HCT116 (cell line): ENCODE measurements around the gene LTBP4. TPM values are rescaled to one million over a fixed set of nuclear protein-coding genes. Genes with fewer than 3 reads are reported as not detected.

Experiments
- ATAC-seq: fragments of 200-7000 bp; cut with Tn5 transposase; 2 replicates; pipeline ENCODE4 v1.9.1; 2020; ENCODE audit warnings: mild to moderate bottlenecking, moderate library complexity
- BruUV-seq: library from RNA; stranded (reverse); fragments of 400-500 nt; replicated peaks from 2 replicates; lab custom pipeline; 2021; lab: Mats Ljungman, UMichigan
- CTCF ChIA-PET: fragments of 300-600 bp; sonication (Branson Sonifier 250); formaldehyde crosslinking; loops from one replicate; lab custom pipeline; 2021; ENCODE audit warnings: antibody characterized with exemption; lab: Charles Lee
- POLR2A ChIA-PET: fragments of 300-600, 350-600 bp; sonication (Branson Sonifier 250); formaldehyde crosslinking; loops from one replicate; lab custom pipeline; 2021; ENCODE audit warnings: antibody characterized with exemption; lab: Charles Lee
- RAD21 ChIA-PET, 2 experiments: fragments of 300-600 bp; sonication (Branson Sonifier 250); formaldehyde crosslinking; loops; one replicate each; lab custom pipeline; 2023; ENCODE audit warnings: low total read pairs in 2 of 2; ENCODE audit not compliant: uncharacterized antibody in 2 of 2, unreplicated experiment in 2 of 2, low non-redundant PET in 1 of 2; lab: Charles Lee
- DNase-seq: peaks from one replicate; pipeline ENCODE4 v3.0.0-alpha.2; 2010; ENCODE audit warnings: low read depth, low spot score
- H2AFZ ChIP-seq: fragments of 200-600 bp; shearing (Covaris generic), sonication (generic); 2 replicates; pipeline ENCODE4 v1.6.1; 2017; ENCODE audit warnings: low read depth, mixed run types, mixed read lengths, antibody characterized with exemption, low read length; ENCODE audit not compliant: poor library complexity, severe bottlenecking
- H3K27ac ChIP-seq: 2 replicates; pipeline ENCODE4 v1.5.1; 2012; ENCODE audit warnings: low read depth, low read length
- H3K27me3 ChIP-seq: fragments of 200-600 bp; sonication (generic); 2 replicates; pipeline ENCODE4 v1.6.1; 2016; ENCODE audit warnings: mixed run types, low read length, mixed read lengths; ENCODE audit not compliant: insufficient read depth
- H3K36me3 ChIP-seq, 2 experiments: fragments of 200-500 bp in 1 of 2; fragments of 200-600 bp in 1 of 2; sonication (Bioruptor generic) in 1 of 2; sonication (generic) in 1 of 2; 2 replicates each; pipeline versions ENCODE4 v1.5.1 to v1.6.1; 2014 to 2016; ENCODE audit warnings: low read length in 2 of 2, inconsistent platforms in 1 of 2, mixed read lengths in 1 of 2, mixed run types in 1 of 2; ENCODE audit not compliant: insufficient read depth in 2 of 2, control insufficient read depth in 1 of 2
- H3K4me1 ChIP-seq, 2 experiments: fragments of 200-600 bp in 1 of 2; sonication (generic) in 1 of 2; 2 replicates each; pipeline versions ENCODE4 v1.5.1 to v1.6.1; 2012 to 2017; ENCODE audit warnings: low read length in 2 of 2, inconsistent platforms in 1 of 2, mild to moderate bottlenecking in 1 of 2, mixed read lengths in 1 of 2, mixed run types in 1 of 2, moderate library complexity in 1 of 2; ENCODE audit not compliant: insufficient read depth in 2 of 2, control insufficient read depth in 1 of 2
- H3K4me2 ChIP-seq: fragments of 200-600 bp; sonication (generic); 2 replicates; pipeline ENCODE4 v1.6.1; 2017; ENCODE audit warnings: mixed run types, low read length, mixed read lengths
- H3K4me3 ChIP-seq, 2 experiments: fragments of 200-600 bp in 1 of 2; sonication (generic) in 1 of 2; replicated peaks in 1 of 2; 2 replicates each; pipeline ENCODE4 v1.5.1; 2011 to 2016; ENCODE audit warnings: low read length in 2 of 2, control low read depth in 1 of 2, low read depth in 1 of 2, mild to moderate bottlenecking in 1 of 2, mixed read lengths in 1 of 2, mixed run types in 1 of 2
- H3K79me2 ChIP-seq: fragments of 200-600 bp; sonication (generic); 2 replicates; pipeline ENCODE4 v1.6.1; 2017; ENCODE audit warnings: mild to moderate bottlenecking, mixed run types, low read length, moderate library complexity, mixed read lengths; ENCODE audit not compliant: insufficient read depth
- H3K9ac ChIP-seq: fragments of 200-600 bp; sonication (generic); 2 replicates; pipeline ENCODE4 v1.6.1; 2016; ENCODE audit warnings: low read length, mixed read lengths
- H3K9me2 ChIP-seq: fragments of 200-600 bp; sonication (generic), shearing (Covaris generic); 2 replicates; pipeline ENCODE4 v1.6.1; 2017; ENCODE audit warnings: mixed run types, mild to moderate bottlenecking, moderate library complexity; ENCODE audit not compliant: insufficient read depth
- H3K9me3 ChIP-seq, 2 experiments: fragments of 200-500 bp in 1 of 2; fragments of 200-600 bp in 1 of 2; sonication (Bioruptor generic) in 1 of 2; sonication (generic) in 1 of 2; 2 replicates each; pipeline ENCODE4 v1.6.1; 2014 to 2017; ENCODE audit warnings: low read length in 2 of 2, mixed read lengths in 2 of 2, inconsistent platforms in 1 of 2, low read depth in 1 of 2, mild to moderate bottlenecking in 1 of 2, mixed run types in 1 of 2, moderate library complexity in 1 of 2; ENCODE audit not compliant: control insufficient read depth in 1 of 2, insufficient read depth in 1 of 2
- H4K20me1 ChIP-seq: fragments of 200-600 bp; sonication (generic), shearing (Covaris generic); 2 replicates; pipeline ENCODE4 v1.6.1; 2017; ENCODE audit warnings: mixed run types, mild to moderate bottlenecking, moderate library complexity; ENCODE audit not compliant: insufficient read depth
- CBX3 ChIP-seq: IDR thresholded peaks from 2 replicates; pipeline ENCODE4 v1.6.1; 2012; ENCODE audit warnings: low read depth
- CEBPB ChIP-seq: IDR thresholded peaks from 2 replicates; pipeline ENCODE4 v1.6.1; 2012; ENCODE audit warnings: low read depth
- EGR1 ChIP-seq: IDR thresholded peaks from 2 replicates; pipeline ENCODE4 v1.6.1; 2012; ENCODE audit warnings: low read depth
- EZH2 ChIP-seq: fragments of 200-600 bp; sonication (generic); IDR thresholded peaks from 2 replicates; pipeline ENCODE4 v1.6.1; 2017; ENCODE audit warnings: antibody characterized with exemption, mixed run types
- POLR2AphosphoS5 ChIP-seq: IDR thresholded peaks from 2 replicates; pipeline ENCODE4 v1.6.1; 2011; ENCODE audit warnings: mild to moderate bottlenecking, low read depth, low read length, moderate library complexity
- RAD21 ChIP-seq: IDR thresholded peaks from 2 replicates; pipeline ENCODE4 v1.6.1; 2012; ENCODE audit warnings: low read depth, mild to moderate bottlenecking
- intact Hi-C: fragments of 100-400 bp; cut with micrococcal nuclease; formaldehyde crosslinking; loops from 2 replicates; pipeline ENCODE4 v1.10.0; 2022
- total RNA-seq: library from RNA; stranded (reverse); gene quantifications from one replicate; pipeline ENCODE4 v1.2.1, GENCODE V29; 2021; ENCODE audit not compliant: unreplicated experiment
- TF ChIP-seq, protein P1 (sequence below): IDR thresholded peaks from 2 replicates; pipeline ENCODE4 v1.6.1; 2012
- TF ChIP-seq, protein P2 (sequence below): IDR thresholded peaks from 2 replicates; pipeline ENCODE4 v1.6.1; 2011; ENCODE audit warnings: mild to moderate bottlenecking, low read length, moderate library complexity; ENCODE audit not compliant: insufficient replicate concordance; ENCODE audit errors: extremely low read depth
- TF ChIP-seq, protein P3 (sequence below), 3 experiments: fragments of 200-600 bp in 1 of 3; sonication (generic) in 1 of 3; IDR thresholded peaks in 2 of 3; conservative IDR thresholded peaks in 1 of 3; 2 replicates each; pipeline ENCODE4 v1.5.1; 2012 to 2017; ENCODE audit warnings: low read depth in 2 of 3, low read length in 2 of 3, antibody characterized with exemption in 1 of 3, borderline replicate concordance in 1 of 3, control low read depth in 1 of 3, mild to moderate bottlenecking in 1 of 3, mixed read lengths in 1 of 3, mixed run types in 1 of 3, moderate library complexity in 1 of 3; ENCODE audit not compliant: insufficient read depth in 1 of 3

The LTBP4 gene
- total RNA-seq, 1 experiment from 2014 or later: 310 TPM

DNA sequence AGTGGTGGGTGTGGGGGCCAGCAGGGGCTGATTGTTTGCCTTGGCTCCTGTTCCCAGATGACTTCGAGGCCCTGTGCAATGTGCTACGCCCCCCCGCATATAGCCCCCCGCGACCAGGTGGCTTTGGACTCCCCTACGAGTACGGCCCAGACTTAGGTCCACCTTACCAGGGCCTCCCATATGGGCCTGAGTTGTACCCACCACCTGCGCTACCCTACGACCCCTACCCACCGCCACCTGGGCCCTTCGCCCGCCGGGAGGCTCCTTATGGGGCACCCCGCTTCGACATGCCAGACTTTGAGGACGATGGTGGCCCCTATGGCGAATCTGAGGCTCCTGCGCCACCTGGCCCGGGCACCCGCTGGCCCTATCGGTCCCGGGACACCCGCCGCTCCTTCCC, 25.7 kb downstream of the LTBP4 start:
- CTCF ChIA-PET: no interaction called here

More for the DNA sequence above, 25.7 kb downstream of the LTBP4 start:
- no TSS peak for BruUV-seq
- peaks cover 21 to 28% of the 10 kb centered on the region in 2 experiments; a peak in 3 of 4 replicates for H3K36me3 ChIP-seq
- no peak overlapping the region for H3K4me3 ChIP-seq
- H3K79me2 ChIP-seq: peaks cover 3% of the 10 kb centered on the region; the same call in 1 of the 2 replicates
- intact Hi-C loops: no loop called here
- H3K4me1 ChIP-seq: peaks cover 14 to 20% of the 10 kb centered on the region in 2 experiments
- no peaks in the 10 kb centered on the region for H3K9me2 ChIP-seq
- ATAC-seq (no peak), DNase-seq (no peak)
- no peaks in the 10 kb centered on the region for H3K9me3 ChIP-seq
- ChIA-PET RAD21 (no interaction called here), POLR2A (no interaction called here)
- no peak overlapping the region for H3K4me2 ChIP-seq
- no peak overlapping the region for H3K9ac ChIP-seq
- H3K27ac ChIP-seq: no peak overlapping the region
- TF ChIP-seq, protein P1, sequence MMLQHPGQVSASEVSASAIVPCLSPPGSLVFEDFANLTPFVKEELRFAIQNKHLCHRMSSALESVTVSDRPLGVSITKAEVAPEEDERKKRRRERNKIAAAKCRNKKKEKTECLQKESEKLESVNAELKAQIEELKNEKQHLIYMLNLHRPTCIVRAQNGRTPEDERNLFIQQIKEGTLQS: no peak
- TF ChIP-seq EGR1 (no peak), CBX3 (no peak), EZH2 (no peak), CEBPB (no peak), POLR2AphosphoS5 (no peak), RAD21 (no peak)
- TF ChIP-seq, protein P2, sequence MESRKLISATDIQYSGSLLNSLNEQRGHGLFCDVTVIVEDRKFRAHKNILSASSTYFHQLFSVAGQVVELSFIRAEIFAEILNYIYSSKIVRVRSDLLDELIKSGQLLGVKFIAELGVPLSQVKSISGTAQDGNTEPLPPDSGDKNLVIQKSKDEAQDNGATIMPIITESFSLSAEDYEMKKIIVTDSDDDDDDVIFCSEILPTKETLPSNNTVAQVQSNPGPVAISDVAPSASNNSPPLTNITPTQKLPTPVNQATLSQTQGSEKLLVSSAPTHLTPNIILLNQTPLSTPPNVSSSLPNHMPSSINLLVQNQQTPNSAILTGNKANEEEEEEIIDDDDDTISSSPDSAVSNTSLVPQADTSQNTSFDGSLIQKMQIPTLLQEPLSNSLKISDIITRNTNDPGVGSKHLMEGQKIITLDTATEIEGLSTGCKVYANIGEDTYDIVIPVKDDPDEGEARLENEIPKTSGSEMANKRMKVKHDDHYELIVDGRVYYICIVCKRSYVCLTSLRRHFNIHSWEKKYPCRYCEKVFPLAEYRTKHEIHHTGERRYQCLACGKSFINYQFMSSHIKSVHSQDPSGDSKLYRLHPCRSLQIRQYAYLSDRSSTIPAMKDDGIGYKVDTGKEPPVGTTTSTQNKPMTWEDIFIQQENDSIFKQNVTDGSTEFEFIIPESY: no peak
- TF ChIP-seq, protein P3, sequence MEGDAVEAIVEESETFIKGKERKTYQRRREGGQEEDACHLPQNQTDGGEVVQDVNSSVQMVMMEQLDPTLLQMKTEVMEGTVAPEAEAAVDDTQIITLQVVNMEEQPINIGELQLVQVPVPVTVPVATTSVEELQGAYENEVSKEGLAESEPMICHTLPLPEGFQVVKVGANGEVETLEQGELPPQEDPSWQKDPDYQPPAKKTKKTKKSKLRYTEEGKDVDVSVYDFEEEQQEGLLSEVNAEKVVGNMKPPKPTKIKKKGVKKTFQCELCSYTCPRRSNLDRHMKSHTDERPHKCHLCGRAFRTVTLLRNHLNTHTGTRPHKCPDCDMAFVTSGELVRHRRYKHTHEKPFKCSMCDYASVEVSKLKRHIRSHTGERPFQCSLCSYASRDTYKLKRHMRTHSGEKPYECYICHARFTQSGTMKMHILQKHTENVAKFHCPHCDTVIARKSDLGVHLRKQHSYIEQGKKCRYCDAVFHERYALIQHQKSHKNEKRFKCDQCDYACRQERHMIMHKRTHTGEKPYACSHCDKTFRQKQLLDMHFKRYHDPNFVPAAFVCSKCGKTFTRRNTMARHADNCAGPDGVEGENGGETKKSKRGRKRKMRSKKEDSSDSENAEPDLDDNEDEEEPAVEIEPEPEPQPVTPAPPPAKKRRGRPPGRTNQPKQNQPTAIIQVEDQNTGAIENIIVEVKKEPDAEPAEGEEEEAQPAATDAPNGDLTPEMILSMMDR (IDR thresholded peaks at IDR 0.05 in 2 of 3, conservative IDR thresholded peaks at IDR 0.05 in 1 of 3; ENCODE audit: borderline replicate concordance in 1 of 3, insufficient read depth in 1 of 3, low read depth in 2 of 3, low read length in 2 of 3): no peak
- TF ChIP-seq, all 23 proteins: peak for 0
- Histone ChIP-seq H4K20me1 (no peaks in the 10 kb centered on the region), H3K27me3 (no peaks in the 10 kb centered on the region), H2AFZ (no peak overlapping the region)
